ENCODE measurements around the gene KDM6A.
"Not testable (repeated sequence)": the region's sequence is repeated elsewhere in the genome, so short reads cannot be mapped to it uniquely, and the experiment has no call there.

KDM6A gene

GRCh38 chrX:45133465-45133864 is 260.5 kb downstream of the KDM6A start:
- no peak for DNase-seq

GRCh38 chrX:45134315-45134731 is 261.3 kb downstream of the KDM6A start:
- DNase-seq = no peak

- DNase-seq = no peak
Measured at GRCh38 chrX:45134775-45135174, 261.8 kb downstream of the KDM6A start.

GRCh38 chrX:45135391-45136075 is 262.5 kb downstream of the KDM6A start:
- not testable (repeated sequence) for DNase-seq

- no peak for DNase-seq
Measured at GRCh38 chrX:45137531-45137930, 264.5 kb downstream of the KDM6A start.

GRCh38 chrX:45138525-45138924 is 265.5 kb downstream of the KDM6A start:
- no peak for DNase-seq

GRCh38 chrX:45140812-45141211 is 267.8 kb downstream of the KDM6A start:
- no peak for DNase-seq

GRCh38 chrX:45142185-45142584 is 269.2 kb downstream of the KDM6A start:
- DNase-seq = no peak

GRCh38 chrX:45143455-45143854 is 270.5 kb downstream of the KDM6A start:
- no peak for DNase-seq

- DNase-seq = no peak
Measured at GRCh38 chrX:45145492-45146215, 272.7 kb downstream of the KDM6A start.

GRCh38 chrX:45150821-45151220 is 277.8 kb downstream of the KDM6A start:
- no peak for DNase-seq

- DNase-seq = no peak
Measured at GRCh38 chrX:45154033-45154360, 281.0 kb downstream of the KDM6A start.

- DNase-seq = no peak
Measured at GRCh38 chrX:45154462-45154861, 281.5 kb downstream of the KDM6A start.

- DNase-seq = no peak
Measured at GRCh38 chrX:45157647-45158046, 284.7 kb downstream of the KDM6A start.

Data from SHP77 (cell line).